ENCODE measurements around the gene KCNN4. TPM values are rescaled to one million over a fixed set of nuclear protein-coding genes. Genes with fewer than 3 reads are reported as not detected.
A peak's percentile ranks its signal among the peaks of the same experiment; 100 is the strongest.

The KCNN4 gene
- total and polyA plus RNA-seq, 2 of the 13 experiments (the other 11 are each of a cell fraction or from before 2014, with no cell fraction given) = 0.13 to 0.25 TPM

DNA sequence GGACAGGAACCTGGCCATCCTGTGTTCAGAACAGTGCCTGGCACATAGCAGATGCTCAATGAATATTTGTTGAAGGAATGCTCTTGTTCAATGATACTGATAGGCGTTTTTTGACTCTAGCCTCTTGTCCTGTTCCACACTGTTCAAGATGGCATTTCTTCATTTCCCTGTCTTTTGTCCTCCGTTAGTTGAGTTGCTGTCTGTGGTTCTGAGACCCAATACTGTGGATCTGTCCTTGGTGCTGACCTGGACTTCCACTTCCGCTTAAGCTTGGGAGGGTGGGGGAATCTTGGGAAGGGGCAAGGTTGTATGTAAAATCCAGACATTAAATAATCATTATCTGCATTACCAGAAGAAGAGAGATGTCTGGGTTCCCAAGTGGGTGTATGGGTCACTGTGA is 8.3 kb upstream of the KCNN4 start (continued):
- TF ChIP-seq ZNF12 (CRISPR knock-in tag; IDR thresholded peaks at IDR 0.05) = peak; percentile 69; the same call in 1 of the 2 replicates
- TF ChIP-seq ETV6 (CRISPR knock-in tag; conservative IDR thresholded peaks at IDR 0.05) = peak; percentile 93
- no peak for TF ChIP-seq ZBTB3 (CRISPR knock-in tag; IDR thresholded peaks at IDR 0.05; ENCODE audit: borderline replicate concordance, low read depth)
- TF ChIP-seq SOX13 (IDR thresholded peaks at IDR 0.05) = no peak
- TF ChIP-seq SOX13 (CRISPR knock-in tag; conservative IDR thresholded peaks at IDR 0.05 in 1 of 2, IDR thresholded peaks at IDR 0.05 in 1 of 2) = peak in 1 of 2 experiments; percentile 28; a peak in 1 of 4 replicates
- TF ChIP-seq ZNF792 (CRISPR knock-in tag; IDR thresholded peaks at IDR 0.05) = peak; percentile 75; the same call in 1 of the 2 replicates
- TF ChIP-seq, protein P1, sequence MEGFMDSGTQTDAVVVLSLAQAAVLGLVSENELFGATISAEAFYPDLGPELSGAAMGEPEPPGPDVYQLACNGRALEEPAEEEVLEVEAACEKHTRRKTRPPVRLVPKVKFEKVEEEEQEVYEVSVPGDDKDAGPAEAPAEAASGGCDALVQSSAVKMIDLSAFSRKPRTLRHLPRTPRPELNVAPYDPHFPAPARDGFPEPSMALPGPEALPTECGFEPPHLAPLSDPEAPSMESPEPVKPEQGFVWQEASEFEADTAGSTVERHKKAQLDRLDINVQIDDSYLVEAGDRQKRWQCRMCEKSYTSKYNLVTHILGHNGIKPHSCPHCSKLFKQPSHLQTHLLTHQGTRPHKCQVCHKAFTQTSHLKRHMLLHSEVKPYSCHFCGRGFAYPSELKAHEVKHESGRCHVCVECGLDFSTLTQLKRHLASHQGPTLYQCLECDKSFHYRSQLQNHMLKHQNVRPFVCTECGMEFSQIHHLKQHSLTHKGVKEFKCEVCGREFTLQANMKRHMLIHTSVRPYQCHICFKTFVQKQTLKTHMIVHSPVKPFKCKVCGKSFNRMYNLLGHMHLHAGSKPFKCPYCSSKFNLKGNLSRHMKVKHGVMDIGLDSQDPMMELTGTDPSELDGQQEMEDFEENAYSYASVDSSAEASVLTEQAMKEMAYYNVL (CRISPR knock-in tag; IDR thresholded peaks at IDR 0.05; ENCODE audit: borderline replicate concordance) = no peak
- TF ChIP-seq, protein P2, sequence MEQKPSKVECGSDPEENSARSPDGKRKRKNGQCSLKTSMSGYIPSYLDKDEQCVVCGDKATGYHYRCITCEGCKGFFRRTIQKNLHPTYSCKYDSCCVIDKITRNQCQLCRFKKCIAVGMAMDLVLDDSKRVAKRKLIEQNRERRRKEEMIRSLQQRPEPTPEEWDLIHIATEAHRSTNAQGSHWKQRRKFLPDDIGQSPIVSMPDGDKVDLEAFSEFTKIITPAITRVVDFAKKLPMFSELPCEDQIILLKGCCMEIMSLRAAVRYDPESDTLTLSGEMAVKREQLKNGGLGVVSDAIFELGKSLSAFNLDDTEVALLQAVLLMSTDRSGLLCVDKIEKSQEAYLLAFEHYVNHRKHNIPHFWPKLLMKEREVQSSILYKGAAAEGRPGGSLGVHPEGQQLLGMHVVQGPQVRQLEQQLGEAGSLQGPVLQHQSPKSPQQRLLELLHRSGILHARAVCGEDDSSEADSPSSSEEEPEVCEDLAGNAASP (CRISPR knock-in tag; IDR thresholded peaks at IDR 0.05; ENCODE audit: borderline replicate concordance) = peak; percentile 48; the same call in 1 of the 2 replicates
- TF ChIP-seq NFYB (CRISPR knock-in tag; IDR thresholded peaks at IDR 0.05) = 0 out of 2 replicates have a peak, but pooled peaks have one; percentile 28
- TF ChIP-seq HOXA5 (CRISPR knock-in tag; IDR thresholded peaks at IDR 0.05) = no peak
- no peak for TF ChIP-seq RFX3 (CRISPR knock-in tag; IDR thresholded peaks at IDR 0.05)
- TF ChIP-seq, protein P3, sequence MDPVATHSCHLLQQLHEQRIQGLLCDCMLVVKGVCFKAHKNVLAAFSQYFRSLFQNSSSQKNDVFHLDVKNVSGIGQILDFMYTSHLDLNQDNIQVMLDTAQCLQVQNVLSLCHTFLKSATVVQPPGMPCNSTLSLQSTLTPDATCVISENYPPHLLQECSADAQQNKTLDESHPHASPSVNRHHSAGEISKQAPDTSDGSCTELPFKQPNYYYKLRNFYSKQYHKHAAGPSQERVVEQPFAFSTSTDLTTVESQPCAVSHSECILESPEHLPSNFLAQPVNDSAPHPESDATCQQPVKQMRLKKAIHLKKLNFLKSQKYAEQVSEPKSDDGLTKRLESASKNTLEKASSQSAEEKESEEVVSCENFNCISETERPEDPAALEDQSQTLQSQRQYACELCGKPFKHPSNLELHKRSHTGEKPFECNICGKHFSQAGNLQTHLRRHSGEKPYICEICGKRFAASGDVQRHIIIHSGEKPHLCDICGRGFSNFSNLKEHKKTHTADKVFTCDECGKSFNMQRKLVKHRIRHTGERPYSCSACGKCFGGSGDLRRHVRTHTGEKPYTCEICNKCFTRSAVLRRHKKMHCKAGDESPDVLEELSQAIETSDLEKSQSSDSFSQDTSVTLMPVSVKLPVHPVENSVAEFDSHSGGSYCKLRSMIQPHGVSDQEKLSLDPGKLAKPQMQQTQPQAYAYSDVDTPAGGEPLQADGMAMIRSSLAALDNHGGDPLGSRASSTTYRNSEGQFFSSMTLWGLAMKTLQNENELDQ (CRISPR knock-in tag; IDR thresholded peaks at IDR 0.05; ENCODE audit: borderline replicate concordance) = peak; percentile 96; the same call in 1 of the 2 replicates
- TF ChIP-seq CREM (IDR thresholded peaks at IDR 0.05) = no peak
- no peak for TF ChIP-seq CREM (CRISPR knock-in tag; IDR thresholded peaks at IDR 0.05)
- 0 out of 2 replicates have a peak, but pooled peaks have one; percentile 14 for TF ChIP-seq RXRB (CRISPR knock-in tag; IDR thresholded peaks at IDR 0.05; ENCODE audit: borderline replicate concordance)
- TF ChIP-seq NCOA1 (CRISPR knock-in tag; IDR thresholded peaks at IDR 0.05) = no peak
- TF ChIP-seq, protein P4, sequence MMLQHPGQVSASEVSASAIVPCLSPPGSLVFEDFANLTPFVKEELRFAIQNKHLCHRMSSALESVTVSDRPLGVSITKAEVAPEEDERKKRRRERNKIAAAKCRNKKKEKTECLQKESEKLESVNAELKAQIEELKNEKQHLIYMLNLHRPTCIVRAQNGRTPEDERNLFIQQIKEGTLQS (CRISPR knock-in tag; IDR thresholded peaks at IDR 0.05) = peak; percentile 75
- no peak for TF ChIP-seq MBNL3 (CRISPR knock-in tag; conservative IDR thresholded peaks at IDR 0.05)
- TF ChIP-seq, protein P5, sequence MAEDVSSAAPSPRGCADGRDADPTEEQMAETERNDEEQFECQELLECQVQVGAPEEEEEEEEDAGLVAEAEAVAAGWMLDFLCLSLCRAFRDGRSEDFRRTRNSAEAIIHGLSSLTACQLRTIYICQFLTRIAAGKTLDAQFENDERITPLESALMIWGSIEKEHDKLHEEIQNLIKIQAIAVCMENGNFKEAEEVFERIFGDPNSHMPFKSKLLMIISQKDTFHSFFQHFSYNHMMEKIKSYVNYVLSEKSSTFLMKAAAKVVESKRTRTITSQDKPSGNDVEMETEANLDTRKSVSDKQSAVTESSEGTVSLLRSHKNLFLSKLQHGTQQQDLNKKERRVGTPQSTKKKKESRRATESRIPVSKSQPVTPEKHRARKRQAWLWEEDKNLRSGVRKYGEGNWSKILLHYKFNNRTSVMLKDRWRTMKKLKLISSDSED (CRISPR knock-in tag; IDR thresholded peaks at IDR 0.05) = no peak
- no peak for TF ChIP-seq ARID2 (CRISPR knock-in tag; IDR thresholded peaks at IDR 0.05; ENCODE audit: borderline replicate concordance)
